HG02870 (cell line): ENCODE data around the gene TSPAN10.

Experiments
- ATAC-seq: cut with Tn5 transposase; IDR thresholded peaks from one replicate; pipeline ENCODE4 v1.9.1; 2021; ENCODE audit warnings: mild to moderate bottlenecking, moderate library complexity; ENCODE audit not compliant: unreplicated experiment

TSPAN10 gene

GRCh38 chr17:81631482-81631881, 5.5 kb upstream of the TSPAN10 start:
- no peak for ATAC-seq

GRCh38 chr17:81635431-81635830, 1.6 kb upstream of the TSPAN10 start:
- no peak for ATAC-seq

GRCh38 chr17:81635973-81636504, 957 bp upstream of the TSPAN10 start:
- ATAC-seq = no peak

GRCh38 chr17:81638683-81639082, 1.7 kb downstream of the TSPAN10 start:
- no peak for ATAC-seq

- no peak for ATAC-seq
Observed at GRCh38 chr17:81640011-81640410, 3.0 kb downstream of the TSPAN10 start.

GRCh38 chr17:81641825-81642489, 5.0 kb downstream of the TSPAN10 start:
- ATAC-seq = no peak

- no peak for ATAC-seq
Observed at GRCh38 chr17:81644496-81644895, 7.5 kb downstream of the TSPAN10 start.

- no peak for ATAC-seq
Observed at GRCh38 chr17:81644976-81645952, 8.3 kb downstream of the TSPAN10 start.

- no peak for ATAC-seq
Observed at GRCh38 chr17:81646869-81647600, 10.0 kb downstream of the TSPAN10 start.

- no peak for ATAC-seq
Observed at GRCh38 chr17:81647640-81648012, 10.6 kb downstream of the TSPAN10 start.

- no peak for ATAC-seq
Observed at GRCh38 chr17:81648013-81648706, 11.2 kb downstream of the TSPAN10 start.

GRCh38 chr17:81648707-81649085, 11.7 kb downstream of the TSPAN10 start:
- no peak for ATAC-seq

GRCh38 chr17:81650951-81651350, 14.0 kb downstream of the TSPAN10 start:
- ATAC-seq = no peak

- ATAC-seq = no peak
Observed at GRCh38 chr17:81651692-81652091, 14.7 kb downstream of the TSPAN10 start.

GRCh38 chr17:81652906-81653771, 16.1 kb downstream of the TSPAN10 start:
- ATAC-seq = no peak

- no peak for ATAC-seq
Observed at GRCh38 chr17:81655378-81656117, 18.6 kb downstream of the TSPAN10 start.

- ATAC-seq = no peak
Observed at GRCh38 chr17:81656118-81656743, 19.2 kb downstream of the TSPAN10 start, which contains the start of gene PDE6G. Gene PDE6G, minus strand, starts transcription at chr17:81656542. Its CDS starts 3,237 bp downstream, at chr17:81653305.

GRCh38 chr17:81656835-81657234, 19.8 kb downstream of the TSPAN10 start:
- no peak for ATAC-seq
